ENCODE results near the gene ZDHHC12.
A peak's percentile ranks its signal among the peaks of the same experiment; 100 is the strongest.
"Not testable (repeated sequence)": the region's sequence is repeated elsewhere in the genome, so short reads cannot be mapped to it uniquely, and the experiment has no call there.

ZDHHC12 gene

GRCh38 chr9:128706671-128707381 lies 17.1 kb downstream of the ZDHHC12 start:
- no peak for DNase-seq

- no peak for DNase-seq
These were observed 17.9 kb downstream of the ZDHHC12 start for GRCh38 chr9:128706045-128706444.

GRCh38 chr9:128705051-128705965 lies 18.6 kb downstream of the ZDHHC12 start:
- DNase-seq: no peak

- no peak for DNase-seq
These were observed 19.6 kb downstream of the ZDHHC12 start for GRCh38 chr9:128704356-128704670.

GRCh38 chr9:128703616-128704355 lies 20.1 kb downstream of the ZDHHC12 start:
- DNase-seq: no peak

- no peak for DNase-seq
These were observed 20.8 kb downstream of the ZDHHC12 start for GRCh38 chr9:128702949-128703615.

GRCh38 chr9:128702445-128702948 lies 21.4 kb downstream of the ZDHHC12 start, which contains the start of gene PKN3:
TSS of gene PKN3 (plus strand) at chr9:128702503. CDS start at chr9:128702916, 413 bp downstream.
- peak; percentile 65 to 84 for DNase-seq

- DNase-seq: no peak
These were observed 22.6 kb downstream of the ZDHHC12 start for GRCh38 chr9:128701227-128701854.

- DNase-seq: not testable (repeated sequence)
These were observed 24.7 kb downstream of the ZDHHC12 start for GRCh38 chr9:128699096-128699795.

- DNase-seq: no peak
These were observed 26.8 kb downstream of the ZDHHC12 start for GRCh38 chr9:128696923-128697707.

GRCh38 chr9:128694344-128694743 lies 29.6 kb downstream of the ZDHHC12 start:
- no peak for DNase-seq

- not testable (repeated sequence) for DNase-seq
These were observed 30.2 kb downstream of the ZDHHC12 start for GRCh38 chr9:128693738-128694137.

- no peak for DNase-seq
These were observed 33.3 kb downstream of the ZDHHC12 start for GRCh38 chr9:128690684-128691034.

GRCh38 chr9:128689820-128690683 lies 33.9 kb downstream of the ZDHHC12 start:
- peak; percentile 28 to 48 for DNase-seq

- DNase-seq: peak in 1 of 2 experiments; percentile 68
These were observed 34.6 kb downstream of the ZDHHC12 start for GRCh38 chr9:128689293-128689774.

GRCh38 chr9:128688501-128689292 lies 35.2 kb downstream of the ZDHHC12 start, which contains the start of gene SET:
TSS of gene SET (plus strand) at chr9:128689222. CDS start at chr9:128689583, 361 bp downstream.
- peak; percentile 78 to 93 for DNase-seq

GRCh38 chr9:128687453-128687852 lies 36.5 kb downstream of the ZDHHC12 start:
- no peak for DNase-seq
